CD4-positive, alpha-beta T cell treated with Interleukin-12 subunit alpha and Interleukin-12 subunit beta, for 1 hour (primary cell): ENCODE results near the gene ERC1.

ENCODE experiments used
- DNase-seq: peaks from one replicate; pipeline ENCODE4 v3.0.0-alpha.2; 2020

Gene ERC1

DNA sequence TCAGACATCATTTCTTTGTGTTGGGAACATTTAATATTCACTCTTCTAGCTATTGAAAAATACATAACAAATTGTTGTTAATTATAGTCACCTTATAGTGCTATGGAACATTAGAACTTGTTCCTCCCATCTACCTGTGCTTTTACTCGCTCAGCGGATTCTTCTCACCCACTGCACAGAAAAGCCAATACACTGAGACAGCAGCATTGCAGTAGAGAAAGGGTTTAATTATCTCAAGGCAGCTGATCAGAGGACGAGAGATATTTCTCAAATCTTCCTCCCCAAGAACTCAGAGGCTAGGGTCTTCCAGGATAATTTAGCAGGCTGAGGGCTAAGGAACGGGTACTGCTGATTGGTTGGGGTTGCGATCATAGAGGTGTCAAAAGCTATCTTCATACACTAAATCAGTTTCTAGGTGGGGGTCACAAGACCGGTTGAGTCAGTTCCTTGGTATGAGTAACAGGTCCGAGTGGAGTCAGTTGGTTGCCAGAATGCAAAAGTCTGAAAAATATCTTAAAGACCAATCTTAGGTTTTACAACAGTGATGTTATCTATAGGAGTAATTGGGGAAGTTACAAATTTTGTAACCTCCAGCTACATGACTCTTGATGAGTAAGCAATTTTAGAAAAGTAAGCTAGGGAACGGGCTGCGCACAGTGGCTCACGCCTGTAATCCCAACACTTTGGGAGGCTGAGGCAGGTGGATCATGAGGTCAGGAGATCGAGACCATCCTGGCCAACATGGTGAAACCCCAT, 430.2 kb downstream of the ERC1 start:
- DNase-seq = no peak

DNA sequence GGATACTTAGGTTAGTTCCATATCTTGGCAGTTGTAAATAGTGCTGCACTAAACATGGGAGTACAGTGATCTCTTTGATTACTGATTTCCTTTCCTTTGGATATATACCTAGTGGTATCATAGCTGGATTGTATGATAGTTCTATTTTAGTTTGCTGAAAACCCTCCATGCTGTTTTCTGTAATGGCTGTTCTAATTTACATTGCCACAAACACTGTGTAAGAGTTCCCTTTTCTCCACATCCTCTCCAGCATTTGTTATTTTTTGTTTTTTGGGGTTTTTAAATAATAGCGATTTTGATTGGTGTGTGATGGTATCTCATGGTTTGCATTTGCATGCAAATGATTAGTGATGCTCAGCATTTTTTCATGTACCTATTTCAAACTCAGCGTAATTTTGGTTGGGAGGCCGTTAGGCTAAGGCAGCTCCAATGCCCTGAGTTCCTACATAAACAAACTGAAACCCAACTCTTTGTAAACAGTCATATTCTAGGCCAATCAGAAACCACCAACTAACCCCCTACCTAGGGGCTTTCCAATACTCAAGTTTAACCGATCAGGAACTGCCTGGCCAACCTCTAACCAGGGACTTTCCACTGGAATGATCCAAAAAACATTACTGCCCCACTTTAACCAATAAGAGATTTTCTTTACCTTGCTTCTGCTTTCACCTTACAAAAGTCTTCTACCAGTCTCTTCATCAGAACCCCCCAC, 431.7 kb downstream of the ERC1 start:
- DNase-seq = no peak

- no peak for DNase-seq
Observed at GRCh38 chr12:1424674-1425395, 433.8 kb downstream of the ERC1 start.

- no peak for DNase-seq
Observed at GRCh38 chr12:1425396-1425729, 434.3 kb downstream of the ERC1 start.

- no peak for DNase-seq
Observed at GRCh38 chr12:1428671-1429070, 437.6 kb downstream of the ERC1 start.

GRCh38 chr12:1429980-1430379, 439.0 kb downstream of the ERC1 start:
- DNase-seq = no peak

DNA sequence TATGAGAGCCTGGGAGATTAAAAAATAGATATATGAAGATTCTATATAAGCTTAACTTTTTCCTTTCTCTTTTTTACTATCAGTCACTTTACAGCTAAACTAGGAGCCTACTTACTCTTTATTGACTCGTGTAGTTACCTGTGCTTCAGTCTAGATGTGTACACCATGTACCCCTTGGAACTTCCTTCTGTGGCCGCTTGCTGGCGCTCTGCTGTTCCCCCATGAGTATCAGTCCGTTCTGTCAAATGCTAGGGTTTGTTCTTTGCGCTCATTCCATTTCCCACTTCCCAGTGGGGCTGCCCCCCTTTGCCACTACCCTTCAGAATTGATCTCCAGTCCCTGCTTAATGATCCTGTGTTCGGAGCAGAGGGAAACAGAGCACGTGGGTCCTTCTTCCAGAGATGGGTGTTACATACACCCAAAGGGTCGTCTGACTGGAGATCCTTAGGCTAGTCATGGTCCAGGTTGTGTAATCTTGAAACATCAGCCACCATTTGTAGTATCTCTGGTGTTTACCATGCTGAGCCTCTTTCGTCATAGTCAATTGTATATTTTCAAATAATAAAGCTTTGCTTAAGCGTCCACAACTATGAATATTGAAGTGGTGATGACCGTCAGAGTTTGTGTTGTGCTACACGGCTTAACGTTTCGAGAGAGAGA, 443.4 kb downstream of the ERC1 start:
- DNase-seq = no peak

GRCh38 chr12:1435044-1435443, 444.0 kb downstream of the ERC1 start:
- DNase-seq = no peak

DNA sequence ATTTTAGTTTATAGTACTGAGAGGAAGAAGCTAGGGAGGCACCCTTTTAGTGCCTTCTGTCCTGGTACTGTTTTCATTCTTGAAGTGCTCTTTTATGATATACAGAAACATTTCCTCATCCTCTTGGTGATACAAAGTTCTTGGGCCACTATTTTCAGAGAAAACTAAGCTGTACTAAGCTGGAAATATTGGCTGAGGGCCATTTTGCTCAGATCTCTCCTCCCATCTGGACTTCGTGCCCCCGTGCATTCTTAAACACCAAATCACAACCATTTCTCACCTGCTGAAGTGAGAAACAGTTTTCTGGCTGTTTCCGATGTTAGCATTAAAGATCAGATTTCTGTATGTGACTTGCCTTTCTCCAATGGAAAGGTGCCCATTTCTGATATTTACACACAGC, 444.4 kb downstream of the ERC1 start:
- no peak for DNase-seq

GRCh38 chr12:1436015-1436414, 445.0 kb downstream of the ERC1 start:
- DNase-seq = no peak

DNA sequence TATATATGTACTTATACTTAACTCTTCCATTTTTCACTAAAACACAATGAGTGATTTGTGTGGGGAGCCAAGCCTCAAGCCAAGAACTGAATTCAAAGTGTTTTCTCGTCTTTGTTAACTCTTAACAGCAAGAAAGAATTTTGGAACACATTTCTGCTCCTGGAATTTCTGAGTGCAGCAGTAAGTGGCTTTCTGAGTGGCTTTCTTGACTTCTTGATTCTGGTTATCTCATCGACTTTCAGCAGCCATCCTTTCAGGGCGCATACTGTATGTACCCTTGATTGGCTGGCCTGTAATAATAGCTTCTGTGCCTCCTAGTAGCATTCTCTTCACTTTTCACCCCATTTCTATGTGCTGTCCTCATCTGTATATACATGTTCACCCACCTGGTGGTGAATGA, 446.0 kb downstream of the ERC1 start:
- no peak for DNase-seq

DNA sequence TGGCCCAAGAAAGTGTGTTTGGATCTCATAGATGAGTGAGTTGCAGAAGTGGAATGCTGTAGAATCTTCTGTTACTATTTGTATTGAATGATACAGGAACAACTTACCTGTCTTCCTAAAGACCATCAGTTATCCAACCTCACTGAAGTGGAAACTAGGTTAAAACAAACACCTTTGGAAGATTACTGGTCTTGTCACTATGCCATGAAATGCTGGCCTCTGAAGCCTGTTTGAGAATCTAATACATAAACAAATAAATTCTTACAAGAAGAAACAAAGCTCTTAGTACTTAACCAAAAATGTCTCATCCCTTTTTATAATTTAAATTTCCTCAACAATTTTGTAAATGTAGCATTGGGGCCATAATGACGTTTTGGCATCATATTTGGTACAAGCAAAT, 448.2 kb downstream of the ERC1 start:
- no peak for DNase-seq

GRCh38 chr12:1439687-1440086, 448.7 kb downstream of the ERC1 start:
- no peak for DNase-seq

GRCh38 chr12:1443421-1444141, 452.6 kb downstream of the ERC1 start:
- no peak for DNase-seq

GRCh38 chr12:1444142-1444516, 453.1 kb downstream of the ERC1 start:
- no peak for DNase-seq

DNA sequence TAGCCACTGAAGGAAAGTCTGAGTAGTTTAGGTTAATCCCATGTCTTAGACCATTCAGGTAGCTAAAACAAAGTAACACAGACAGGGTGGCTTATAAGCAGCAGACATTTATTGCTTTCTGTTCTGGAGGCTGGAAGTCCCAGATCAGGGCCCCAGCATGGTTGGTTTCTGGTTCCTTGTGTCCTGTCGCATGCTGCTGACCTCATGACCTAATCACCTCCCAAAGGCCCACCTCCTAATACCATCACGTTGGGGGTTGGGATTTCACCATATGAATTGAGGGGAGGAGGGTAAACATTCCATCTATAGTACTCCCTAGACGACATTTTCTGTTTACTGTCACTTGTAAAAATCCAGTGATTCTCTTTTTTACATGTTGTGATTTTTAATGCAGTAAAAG, 454.8 kb downstream of the ERC1 start:
- DNase-seq = no peak

DNA sequence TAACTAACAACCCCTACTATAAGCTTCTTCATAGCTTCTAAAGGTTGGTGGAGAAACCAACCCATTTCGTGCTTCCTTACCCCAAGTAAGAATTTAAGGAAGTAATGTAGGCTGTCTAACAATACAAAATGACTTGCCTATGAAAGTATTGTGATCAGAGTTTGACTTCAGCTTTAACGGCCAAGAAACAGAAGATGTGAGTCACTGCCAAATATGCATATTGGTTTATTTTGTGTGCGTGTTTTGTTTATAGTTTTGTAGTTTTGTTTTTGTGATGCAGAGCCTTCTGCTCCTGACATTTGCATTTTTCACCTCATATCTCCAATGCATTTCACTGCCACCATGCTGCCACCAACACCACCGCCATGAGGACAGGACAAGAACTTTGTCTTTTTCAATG, 457.3 kb downstream of the ERC1 start:
- DNase-seq = no peak

DNA sequence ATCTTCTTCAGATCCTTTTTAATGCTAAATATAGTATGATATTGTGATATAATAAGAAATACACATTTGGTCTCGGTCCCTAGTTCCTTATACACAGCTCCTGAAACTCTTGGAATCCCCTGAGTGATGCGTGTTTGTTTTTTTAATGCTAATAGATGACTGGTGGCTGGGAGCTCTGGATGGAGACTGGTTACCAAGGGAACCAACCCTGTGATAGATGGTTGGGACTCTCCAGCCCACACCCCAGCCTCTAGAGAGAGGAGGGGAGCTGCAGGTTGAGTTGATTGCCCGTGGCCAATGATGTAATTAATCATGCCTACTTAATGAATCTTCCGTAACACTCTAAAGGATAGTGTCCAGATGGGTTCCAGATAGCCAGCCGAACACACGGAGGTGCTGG, 462.8 kb downstream of the ERC1 start:
- DNase-seq = no peak

DNA sequence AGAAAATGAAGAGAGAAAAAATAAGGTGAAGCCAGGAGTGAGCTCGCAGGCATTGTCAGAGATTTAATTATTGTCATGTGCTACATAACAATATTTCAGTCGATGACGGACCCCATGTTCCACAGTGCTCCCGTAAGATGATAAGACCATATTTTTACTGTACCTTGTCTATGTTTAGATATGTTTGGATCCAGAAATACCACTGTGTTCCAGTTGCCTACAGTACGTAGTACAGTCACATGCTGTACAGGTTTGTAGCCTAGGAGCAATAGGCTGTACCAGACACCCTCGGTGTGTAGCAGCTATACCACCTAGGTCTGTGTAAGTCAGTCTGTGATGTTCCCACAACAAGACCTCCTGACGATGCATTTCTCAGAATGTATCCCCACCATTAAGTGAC, 465.9 kb downstream of the ERC1 start:
- no peak for DNase-seq

DNA sequence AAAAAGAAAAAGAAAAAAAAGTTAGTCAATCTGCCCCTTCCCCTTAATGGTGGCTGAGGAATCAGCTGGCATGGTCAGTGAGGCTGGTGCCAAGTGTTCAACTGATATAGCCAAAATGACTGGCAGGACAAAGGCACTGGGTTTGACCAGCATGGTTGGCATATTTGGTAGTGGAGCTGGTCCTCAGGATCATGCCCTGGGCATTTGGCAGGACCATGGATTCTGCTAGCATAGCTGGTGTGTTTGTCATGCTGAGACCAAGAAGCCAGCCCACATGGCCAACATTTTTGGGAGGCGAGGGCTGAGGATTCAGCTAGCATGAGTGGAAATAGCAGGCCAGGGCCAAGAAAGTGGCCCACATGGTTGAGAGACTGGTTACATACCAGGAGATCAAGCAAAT, 466.9 kb downstream of the ERC1 start:
- no peak for DNase-seq

DNA sequence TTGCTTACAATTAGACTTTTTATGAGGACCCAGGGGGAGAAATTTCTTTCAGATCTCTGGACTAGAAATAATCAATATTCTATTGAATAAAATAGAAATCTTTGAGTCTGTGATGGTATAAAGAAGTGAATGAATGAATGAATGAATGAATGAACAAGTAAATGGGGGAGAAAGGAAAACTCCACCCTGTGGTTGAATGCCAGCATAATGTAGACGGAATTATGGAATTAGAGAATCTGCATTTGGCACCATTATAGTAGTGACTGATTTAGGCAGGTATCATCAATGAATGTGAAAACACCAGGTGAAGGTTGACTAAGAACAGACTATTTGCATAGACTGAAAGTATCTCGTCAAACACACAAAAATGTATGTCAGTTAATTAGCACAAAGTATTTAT, 468.3 kb downstream of the ERC1 start:
- no peak for DNase-seq

- no peak for DNase-seq
Observed at GRCh38 chr12:1463073-1463905, 472.3 kb downstream of the ERC1 start.
